ENCODE data around the gene TFAM.

GRCh38 chr10:58348571-58349033, 36.6 kb upstream of the TFAM start:
- TF ChIP-seq, protein P1, sequence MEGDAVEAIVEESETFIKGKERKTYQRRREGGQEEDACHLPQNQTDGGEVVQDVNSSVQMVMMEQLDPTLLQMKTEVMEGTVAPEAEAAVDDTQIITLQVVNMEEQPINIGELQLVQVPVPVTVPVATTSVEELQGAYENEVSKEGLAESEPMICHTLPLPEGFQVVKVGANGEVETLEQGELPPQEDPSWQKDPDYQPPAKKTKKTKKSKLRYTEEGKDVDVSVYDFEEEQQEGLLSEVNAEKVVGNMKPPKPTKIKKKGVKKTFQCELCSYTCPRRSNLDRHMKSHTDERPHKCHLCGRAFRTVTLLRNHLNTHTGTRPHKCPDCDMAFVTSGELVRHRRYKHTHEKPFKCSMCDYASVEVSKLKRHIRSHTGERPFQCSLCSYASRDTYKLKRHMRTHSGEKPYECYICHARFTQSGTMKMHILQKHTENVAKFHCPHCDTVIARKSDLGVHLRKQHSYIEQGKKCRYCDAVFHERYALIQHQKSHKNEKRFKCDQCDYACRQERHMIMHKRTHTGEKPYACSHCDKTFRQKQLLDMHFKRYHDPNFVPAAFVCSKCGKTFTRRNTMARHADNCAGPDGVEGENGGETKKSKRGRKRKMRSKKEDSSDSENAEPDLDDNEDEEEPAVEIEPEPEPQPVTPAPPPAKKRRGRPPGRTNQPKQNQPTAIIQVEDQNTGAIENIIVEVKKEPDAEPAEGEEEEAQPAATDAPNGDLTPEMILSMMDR (conservative IDR thresholded peaks at IDR 0.05 in 1 of 2, IDR thresholded peaks at IDR 0.05 in 1 of 2; ENCODE audit: extremely low read depth in 1 of 2, insufficient read depth in 1 of 2, low read depth in 1 of 2, low read length in 2 of 2): no peak
- TF ChIP-seq EZH2 (IDR thresholded peaks at IDR 0.05; ENCODE audit: borderline replicate concordance, low read length): no peak
